ENCODE measurements around the gene MAPK6.

Gene MAPK6

GRCh38 chr15:52102463-52102862 lies 83.4 kb downstream of the MAPK6 start:
- DNase-seq (ENCODE audit: low read depth, low spot score) = no peak

GRCh38 chr15:52103217-52104207 lies 84.5 kb downstream of the MAPK6 start:
- no peak for DNase-seq (ENCODE audit: low read depth, low spot score)

- DNase-seq (ENCODE audit: low read depth, low spot score) = no peak
Observed at GRCh38 chr15:52104532-52105004, 85.5 kb downstream of the MAPK6 start.

- DNase-seq (ENCODE audit: low read depth, low spot score) = no peak
Observed at GRCh38 chr15:52105846-52106245, 86.8 kb downstream of the MAPK6 start.

GRCh38 chr15:52106641-52107040 lies 87.6 kb downstream of the MAPK6 start:
- DNase-seq (ENCODE audit: low read depth, low spot score) = no peak

GRCh38 chr15:52107238-52107637 lies 88.2 kb downstream of the MAPK6 start:
- no peak for DNase-seq (ENCODE audit: low read depth, low spot score)

- DNase-seq (ENCODE audit: low read depth, low spot score) = no peak
Observed at GRCh38 chr15:52109559-52110451, 90.8 kb downstream of the MAPK6 start.

GRCh38 chr15:52111517-52112202 lies 92.6 kb downstream of the MAPK6 start:
- DNase-seq (ENCODE audit: low read depth, low spot score) = no peak

- no peak for DNase-seq (ENCODE audit: low read depth, low spot score)
Observed at GRCh38 chr15:52112203-52112750, 93.3 kb downstream of the MAPK6 start.

- no peak for DNase-seq (ENCODE audit: low read depth, low spot score)
Observed at GRCh38 chr15:52113235-52113634, 94.2 kb downstream of the MAPK6 start.

GRCh38 chr15:52113708-52114107 lies 94.7 kb downstream of the MAPK6 start:
- no peak for DNase-seq (ENCODE audit: low read depth, low spot score)

GRCh38 chr15:52114261-52115055 lies 95.4 kb downstream of the MAPK6 start:
- DNase-seq (ENCODE audit: low read depth, low spot score) = no peak

- no peak for DNase-seq (ENCODE audit: low read depth, low spot score)
Observed at GRCh38 chr15:52115598-52116427, 96.8 kb downstream of the MAPK6 start.
